Measurements from ENCODE around the gene ADCYAP1. TPM values are rescaled to one million over a fixed set of nuclear protein-coding genes. Genes with fewer than 3 reads are reported as not detected.
"Not testable (repeated sequence)": the region's sequence is repeated elsewhere in the genome, so short reads cannot be mapped to it uniquely, and the experiment has no call there.

Gene ADCYAP1
- total RNA-seq = 1.5 TPM
- long read RNA-seq, partial matches to known transcripts = 0 of 2 reads
- long read RNA-seq, other reads (novel, unspliced or antisense) = 1 of 2 reads

DNA sequence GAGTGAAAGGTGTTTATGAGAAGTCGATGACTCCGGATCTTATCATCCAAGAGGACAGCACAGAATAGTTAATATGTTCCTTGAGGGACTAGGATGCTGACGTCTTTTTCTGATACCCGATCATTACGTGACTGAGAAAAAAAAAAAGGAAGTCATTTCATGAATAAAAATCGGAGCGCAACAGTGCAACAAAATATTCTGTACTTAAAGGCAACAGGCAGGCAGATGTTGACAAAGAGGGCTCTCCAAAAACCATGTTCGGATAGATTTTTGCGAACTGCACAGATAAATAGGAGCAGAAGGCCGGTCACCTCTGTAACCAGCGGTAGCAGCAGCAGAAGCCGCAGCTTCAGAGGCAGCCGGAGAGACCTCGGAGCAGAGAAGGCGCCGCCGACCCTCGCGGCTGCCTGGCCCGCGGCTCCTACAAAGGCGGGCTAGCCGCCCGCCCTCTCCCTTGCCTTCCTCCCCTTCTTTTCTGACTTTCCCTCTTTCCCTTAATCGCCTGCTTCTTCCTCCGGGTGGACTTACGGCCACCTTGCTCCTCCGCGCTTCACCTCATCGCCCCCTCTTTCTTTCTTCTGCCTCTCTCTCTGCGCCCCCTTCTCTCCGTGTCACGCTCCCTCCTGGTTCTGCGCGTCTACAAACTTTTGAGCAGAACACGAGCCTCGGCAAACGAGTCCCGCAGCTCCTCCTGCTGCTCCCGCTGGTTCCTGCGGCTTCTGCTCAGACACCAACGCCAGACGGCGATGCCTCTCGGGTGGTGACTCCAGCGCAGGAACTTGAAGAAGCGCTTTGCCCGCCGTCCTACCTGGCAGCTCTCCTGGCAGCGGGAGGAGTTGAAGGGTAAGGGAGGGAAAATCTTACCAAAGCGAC is at the start of gene ADCYAP1:
Gene ADCYAP1, plus strand, starts transcription at position 654 of the 873 bp plus-strand sequence. CDS start 516 bp downstream, outside the sequence.
- no peak for DNase-seq
- Histone ChIP-seq H3K9me3 (no peaks in the 10 kb centered on the region), H3K27ac (no peak within 1 kb of the TSS), H3K27me3 (peaks cover 87% of the 10 kb centered on the region), H3K4me1 (peaks cover 28% of the 10 kb centered on the region), H3K36me3 (no peaks in the 10 kb centered on the region), H3K4me3 (no peak within 1 kb of the TSS)
- TF ChIP-seq, protein P1, sequence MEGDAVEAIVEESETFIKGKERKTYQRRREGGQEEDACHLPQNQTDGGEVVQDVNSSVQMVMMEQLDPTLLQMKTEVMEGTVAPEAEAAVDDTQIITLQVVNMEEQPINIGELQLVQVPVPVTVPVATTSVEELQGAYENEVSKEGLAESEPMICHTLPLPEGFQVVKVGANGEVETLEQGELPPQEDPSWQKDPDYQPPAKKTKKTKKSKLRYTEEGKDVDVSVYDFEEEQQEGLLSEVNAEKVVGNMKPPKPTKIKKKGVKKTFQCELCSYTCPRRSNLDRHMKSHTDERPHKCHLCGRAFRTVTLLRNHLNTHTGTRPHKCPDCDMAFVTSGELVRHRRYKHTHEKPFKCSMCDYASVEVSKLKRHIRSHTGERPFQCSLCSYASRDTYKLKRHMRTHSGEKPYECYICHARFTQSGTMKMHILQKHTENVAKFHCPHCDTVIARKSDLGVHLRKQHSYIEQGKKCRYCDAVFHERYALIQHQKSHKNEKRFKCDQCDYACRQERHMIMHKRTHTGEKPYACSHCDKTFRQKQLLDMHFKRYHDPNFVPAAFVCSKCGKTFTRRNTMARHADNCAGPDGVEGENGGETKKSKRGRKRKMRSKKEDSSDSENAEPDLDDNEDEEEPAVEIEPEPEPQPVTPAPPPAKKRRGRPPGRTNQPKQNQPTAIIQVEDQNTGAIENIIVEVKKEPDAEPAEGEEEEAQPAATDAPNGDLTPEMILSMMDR (IDR thresholded peaks at IDR 0.05) = no peak
- intact Hi-C loops (cut with DNase I) = no loop called here
- ATAC-seq = no peak

DNA sequence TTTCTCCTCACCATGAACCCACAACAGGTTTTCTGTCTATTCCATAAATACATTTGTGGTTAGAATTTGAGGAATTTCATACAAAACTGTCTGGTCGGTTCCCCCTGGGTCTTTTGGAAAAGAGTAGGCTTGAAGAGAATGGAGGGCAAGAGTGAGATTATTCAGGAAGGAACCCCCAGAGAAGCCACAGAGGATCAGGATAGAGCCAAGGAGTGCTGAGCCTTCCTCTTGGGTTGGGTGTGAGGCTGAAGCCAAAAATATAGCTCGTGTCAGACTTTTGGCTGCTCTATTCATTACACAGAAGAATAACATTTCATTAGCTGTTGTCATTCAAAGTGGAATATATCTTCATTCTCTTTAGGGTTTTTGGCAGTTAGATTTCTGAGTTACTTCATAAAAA is 46.7 kb upstream of the ADCYAP1 start:
- TF ChIP-seq, protein P1 (IDR thresholded peaks at IDR 0.05) = no peak
- intact Hi-C loops (cut with DNase I) = no loop called here

GRCh38 chr18:864872-865273 is 39.8 kb upstream of the ADCYAP1 start:
- DNase-seq = peak; percentile 82

More for the DNA sequence above, 46.7 kb upstream of the ADCYAP1 start:
- DNase-seq (no peak), ATAC-seq (no peak)
- peaks cover under 1% of the 10 kb centered on the region for H3K27me3 ChIP-seq
- H3K4me3 ChIP-seq = no peak overlapping the region
- H3K4me1 ChIP-seq = no peaks in the 10 kb centered on the region
- H3K36me3 ChIP-seq = no peaks in the 10 kb centered on the region
- H3K9me3 ChIP-seq = no peaks in the 10 kb centered on the region
- no peak overlapping the region for H3K27ac ChIP-seq

DNA sequence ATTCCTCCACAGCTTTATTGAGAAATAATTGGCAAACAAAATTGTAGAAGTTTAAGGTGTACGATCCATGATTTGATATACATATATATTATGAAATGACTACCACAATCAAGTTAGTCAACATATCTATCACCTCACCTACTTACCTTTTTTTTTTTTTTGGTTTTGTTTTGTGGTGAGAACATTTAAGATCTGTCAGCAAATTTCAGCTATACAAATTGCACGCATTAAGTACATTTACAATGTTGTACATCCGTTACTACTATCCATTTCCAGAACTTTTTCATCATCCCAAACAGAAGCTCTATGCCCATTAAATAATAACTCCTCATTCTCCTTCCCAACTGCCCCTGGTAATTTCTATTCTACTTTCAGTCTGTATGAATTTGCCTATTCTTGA is 37.4 kb upstream of the ADCYAP1 start:
- Histone ChIP-seq H3K9me3 (no peaks in the 10 kb centered on the region), H3K4me1 (no peaks in the 10 kb centered on the region), H3K27ac (no peak overlapping the region), H3K36me3 (no peaks in the 10 kb centered on the region), H3K4me3 (no peak overlapping the region), H3K27me3 (peaks cover 8% of the 10 kb centered on the region)
- intact Hi-C loops (cut with DNase I) = loop anchor here (10.0 kb wide), 1 partner anchor 98 kb away; no protein-coding TSS in a partner anchor
- TF ChIP-seq, protein P1 (IDR thresholded peaks at IDR 0.05) = no peak
- ATAC-seq = no peak
- DNase-seq = no peak

More at GRCh38 chr18:864872-865273, 39.8 kb upstream of the ADCYAP1 start:
- Histone ChIP-seq H3K27ac (no peak overlapping the region), H3K27me3 (peaks cover 8% of the 10 kb centered on the region), H3K9me3 (no peaks in the 10 kb centered on the region), H3K36me3 (no peaks in the 10 kb centered on the region), H3K4me1 (no peaks in the 10 kb centered on the region), H3K4me3 (no peak overlapping the region)
- ATAC-seq = peak; percentile 96
- TF ChIP-seq, protein P1 (IDR thresholded peaks at IDR 0.05) = peak; percentile 96
- intact Hi-C loops (cut with DNase I) = loop anchor here (10.0 kb wide), 1 partner anchor 100 kb away; no protein-coding TSS in a partner anchor

DNA sequence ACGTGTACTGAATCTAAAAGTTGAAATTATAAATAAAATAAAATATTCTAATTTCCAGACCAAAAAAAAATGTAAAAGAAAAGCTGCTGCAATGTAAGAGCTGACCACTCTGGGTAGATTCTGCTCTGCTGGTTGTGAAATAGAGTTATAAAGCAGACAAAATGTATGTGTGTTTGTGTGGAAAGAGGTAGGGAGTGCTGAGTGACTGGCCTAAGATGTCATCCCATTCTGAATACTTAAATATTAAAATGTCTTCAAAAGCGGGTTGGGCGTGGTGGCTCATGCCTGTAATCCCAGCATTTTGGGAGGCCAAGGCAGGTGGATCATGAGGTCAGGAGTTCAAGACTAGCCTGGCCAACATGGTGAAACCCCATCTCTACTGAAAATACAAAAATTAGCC is 31.2 kb upstream of the ADCYAP1 start:
- intact Hi-C loops (cut with DNase I); DNase-seq; H3K36me3 ChIP-seq; H3K9me3 ChIP-seq; H3K27me3 ChIP-seq; H3K27ac ChIP-seq; H3K4me1 ChIP-seq; ATAC-seq: not testable (repeated sequence)
- H3K4me3 ChIP-seq = peak overlapping the region; percentile 9

- Histone ChIP-seq H3K4me3 (no peak overlapping the region), H3K27me3 (no peaks in the 10 kb centered on the region), H3K36me3 (no peaks in the 10 kb centered on the region), H3K9me3 (no peaks in the 10 kb centered on the region), H3K4me1 (no peaks in the 10 kb centered on the region), H3K27ac (no peak overlapping the region)
- intact Hi-C loops (cut with DNase I) = no loop called here
- TF ChIP-seq, protein P1 (IDR thresholded peaks at IDR 0.05) = no peak
- no peak for ATAC-seq
- no peak for DNase-seq
Measured at GRCh38 chr18:875912-876311, 28.8 kb upstream of the ADCYAP1 start.

All from upper lobe of right lung (tissue), 1 donor.